ENCODE measurements around the gene XRN2. TPM values are rescaled to one million over a fixed set of nuclear protein-coding genes. Genes with fewer than 3 reads are reported as not detected.

Gene XRN2
- total RNA-seq, 1 experiment from 2014 or later, result 118 TPM

GRCh38 chr20:21324126-21324525, 21.0 kb downstream of the XRN2 start:
- no peak for DNase-seq (ENCODE audit: low spot score)
- POLR2A ChIA-PET, result no interaction called here
- peaks cover 7% of the 10 kb centered on the region; the same call in 1 of the 2 replicates for H3K9me3 Mint-ChIP-seq
- TF ChIP-seq, protein P1, sequence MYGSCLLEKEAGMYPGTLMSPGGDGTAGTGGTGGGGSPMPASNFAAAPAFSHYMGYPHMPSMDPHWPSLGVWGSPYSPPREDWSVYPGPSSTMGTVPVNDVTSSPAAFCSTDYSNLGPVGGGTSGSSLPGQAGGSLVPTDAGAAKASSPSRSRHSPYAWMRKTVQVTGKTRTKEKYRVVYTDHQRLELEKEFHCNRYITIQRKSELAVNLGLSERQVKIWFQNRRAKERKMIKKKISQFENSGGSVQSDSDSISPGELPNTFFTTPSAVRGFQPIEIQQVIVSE (CRISPR knock-in tag; IDR thresholded peaks at IDR 0.05; ENCODE audit: borderline replicate concordance), result no peak
- TF ChIP-seq RELA (CRISPR knock-in tag; IDR thresholded peaks at IDR 0.05; ENCODE audit: borderline replicate concordance), result no peak
- no peak for TF ChIP-seq CREM (CRISPR knock-in tag; IDR thresholded peaks at IDR 0.05)
- TF ChIP-seq, protein P2, sequence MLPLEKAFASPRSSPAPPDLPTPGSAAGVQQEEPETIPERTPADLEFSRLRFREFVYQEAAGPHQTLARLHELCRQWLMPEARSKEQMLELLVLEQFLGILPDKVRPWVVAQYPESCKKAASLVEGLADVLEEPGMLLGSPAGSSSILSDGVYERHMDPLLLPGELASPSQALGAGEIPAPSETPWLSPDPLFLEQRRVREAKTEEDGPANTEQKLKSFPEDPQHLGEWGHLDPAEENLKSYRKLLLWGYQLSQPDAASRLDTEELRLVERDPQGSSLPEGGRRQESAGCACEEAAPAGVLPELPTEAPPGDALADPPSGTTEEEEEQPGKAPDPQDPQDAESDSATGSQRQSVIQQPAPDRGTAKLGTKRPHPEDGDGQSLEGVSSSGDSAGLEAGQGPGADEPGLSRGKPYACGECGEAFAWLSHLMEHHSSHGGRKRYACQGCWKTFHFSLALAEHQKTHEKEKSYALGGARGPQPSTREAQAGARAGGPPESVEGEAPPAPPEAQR (CRISPR knock-in tag; IDR thresholded peaks at IDR 0.05), result no peak
- no peak for TF ChIP-seq TEAD1 (CRISPR knock-in tag; IDR thresholded peaks at IDR 0.05)
- TF ChIP-seq, protein P3, sequence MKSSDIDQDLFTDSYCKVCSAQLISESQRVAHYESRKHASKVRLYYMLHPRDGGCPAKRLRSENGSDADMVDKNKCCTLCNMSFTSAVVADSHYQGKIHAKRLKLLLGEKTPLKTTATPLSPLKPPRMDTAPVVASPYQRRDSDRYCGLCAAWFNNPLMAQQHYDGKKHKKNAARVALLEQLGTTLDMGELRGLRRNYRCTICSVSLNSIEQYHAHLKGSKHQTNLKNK (CRISPR knock-in tag; IDR thresholded peaks at IDR 0.05), result no peak
- TF ChIP-seq ZNF121 (CRISPR knock-in tag; IDR thresholded peaks at IDR 0.05), result no peak
- TF ChIP-seq ZNF317 (CRISPR knock-in tag; IDR thresholded peaks at IDR 0.05; ENCODE audit: borderline replicate concordance, low read depth), result no peak
- TF ChIP-seq ZNF423 (CRISPR knock-in tag; IDR thresholded peaks at IDR 0.05), result no peak
- TF ChIP-seq STAT6 (CRISPR knock-in tag; conservative IDR thresholded peaks at IDR 0.05; ENCODE audit: low read depth), result no peak
- no peak for TF ChIP-seq NFE2L1 (CRISPR knock-in tag; IDR thresholded peaks at IDR 0.05)
- TF ChIP-seq CBFB (CRISPR knock-in tag; IDR thresholded peaks at IDR 0.05; ENCODE audit: low read depth), result no peak
- no peak for TF ChIP-seq USF1 (CRISPR knock-in tag; IDR thresholded peaks at IDR 0.05)
- no peak for ATAC-seq
- H3K4me1 Mint-ChIP-seq, result peaks cover 49% of the 10 kb centered on the region
- no peak overlapping the region for H3K4me3 Mint-ChIP-seq
- H3K27me3 Mint-ChIP-seq (ENCODE audit: low read depth), result no peaks in the 10 kb centered on the region
- H3K27ac Mint-ChIP-seq, result peak overlapping the region; percentile 82; the same call in 1 of the 2 replicates
- H3K36me3 Mint-ChIP-seq, result peaks cover 9% of the 10 kb centered on the region
- CTCF ChIA-PET, result interaction anchor here (0.7 to 1.7 kb wide), 3 partner anchors 28 to 238 kb away, joined by 3 to 9 read pairs (median 3); no protein-coding TSS in a partner anchor

GRCh38 chr20:21325296-21325695, 22.2 kb downstream of the XRN2 start:
- no peak for ATAC-seq
- Mint-ChIP-seq H3K9me3 (peaks cover 5% of the 10 kb centered on the region; the same call in 1 of the 2 replicates), H3K4me3 (no peak overlapping the region), H3K4me1 (peaks cover 49% of the 10 kb centered on the region), H3K36me3 (peaks cover 11% of the 10 kb centered on the region), H3K27ac (peak overlapping the region; percentile 17), H3K27me3 (ENCODE audit: low read depth) (no peaks in the 10 kb centered on the region)
- DNase-seq (ENCODE audit: low spot score), result no peak
- ChIA-PET CTCF (interaction anchor here (1.7 kb wide), 1 partner anchor 90 kb away, joined by 3 read pairs; no protein-coding TSS in a partner anchor), POLR2A (no interaction called here)
- TF ChIP-seq ZNF423 (CRISPR knock-in tag; IDR thresholded peaks at IDR 0.05), result no peak
- no peak for TF ChIP-seq ETV6 (CRISPR knock-in tag; IDR thresholded peaks at IDR 0.05)
- TF ChIP-seq, protein P4, sequence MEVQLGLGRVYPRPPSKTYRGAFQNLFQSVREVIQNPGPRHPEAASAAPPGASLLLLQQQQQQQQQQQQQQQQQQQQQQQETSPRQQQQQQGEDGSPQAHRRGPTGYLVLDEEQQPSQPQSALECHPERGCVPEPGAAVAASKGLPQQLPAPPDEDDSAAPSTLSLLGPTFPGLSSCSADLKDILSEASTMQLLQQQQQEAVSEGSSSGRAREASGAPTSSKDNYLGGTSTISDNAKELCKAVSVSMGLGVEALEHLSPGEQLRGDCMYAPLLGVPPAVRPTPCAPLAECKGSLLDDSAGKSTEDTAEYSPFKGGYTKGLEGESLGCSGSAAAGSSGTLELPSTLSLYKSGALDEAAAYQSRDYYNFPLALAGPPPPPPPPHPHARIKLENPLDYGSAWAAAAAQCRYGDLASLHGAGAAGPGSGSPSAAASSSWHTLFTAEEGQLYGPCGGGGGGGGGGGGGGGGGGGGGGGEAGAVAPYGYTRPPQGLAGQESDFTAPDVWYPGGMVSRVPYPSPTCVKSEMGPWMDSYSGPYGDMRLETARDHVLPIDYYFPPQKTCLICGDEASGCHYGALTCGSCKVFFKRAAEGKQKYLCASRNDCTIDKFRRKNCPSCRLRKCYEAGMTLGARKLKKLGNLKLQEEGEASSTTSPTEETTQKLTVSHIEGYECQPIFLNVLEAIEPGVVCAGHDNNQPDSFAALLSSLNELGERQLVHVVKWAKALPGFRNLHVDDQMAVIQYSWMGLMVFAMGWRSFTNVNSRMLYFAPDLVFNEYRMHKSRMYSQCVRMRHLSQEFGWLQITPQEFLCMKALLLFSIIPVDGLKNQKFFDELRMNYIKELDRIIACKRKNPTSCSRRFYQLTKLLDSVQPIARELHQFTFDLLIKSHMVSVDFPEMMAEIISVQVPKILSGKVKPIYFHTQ (CRISPR knock-in tag; IDR thresholded peaks at IDR 0.05), result no peak
- no peak for TF ChIP-seq ZNF263 (CRISPR knock-in tag; IDR thresholded peaks at IDR 0.05; ENCODE audit: low read depth)
- TF ChIP-seq CREB1 (CRISPR knock-in tag; IDR thresholded peaks at IDR 0.05), result no peak
- TF ChIP-seq CREM (CRISPR knock-in tag; IDR thresholded peaks at IDR 0.05), result no peak
- TF ChIP-seq, protein P2 (CRISPR knock-in tag; IDR thresholded peaks at IDR 0.05), result no peak
- no peak for TF ChIP-seq RELA (CRISPR knock-in tag; IDR thresholded peaks at IDR 0.05; ENCODE audit: borderline replicate concordance)
- TF ChIP-seq EMX1 (CRISPR knock-in tag; IDR thresholded peaks at IDR 0.05), result no peak
- no peak for TF ChIP-seq FOXP4 (CRISPR knock-in tag; IDR thresholded peaks at IDR 0.05)
- TF ChIP-seq, protein P5, sequence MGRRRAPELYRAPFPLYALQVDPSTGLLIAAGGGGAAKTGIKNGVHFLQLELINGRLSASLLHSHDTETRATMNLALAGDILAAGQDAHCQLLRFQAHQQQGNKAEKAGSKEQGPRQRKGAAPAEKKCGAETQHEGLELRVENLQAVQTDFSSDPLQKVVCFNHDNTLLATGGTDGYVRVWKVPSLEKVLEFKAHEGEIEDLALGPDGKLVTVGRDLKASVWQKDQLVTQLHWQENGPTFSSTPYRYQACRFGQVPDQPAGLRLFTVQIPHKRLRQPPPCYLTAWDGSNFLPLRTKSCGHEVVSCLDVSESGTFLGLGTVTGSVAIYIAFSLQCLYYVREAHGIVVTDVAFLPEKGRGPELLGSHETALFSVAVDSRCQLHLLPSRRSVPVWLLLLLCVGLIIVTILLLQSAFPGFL (CRISPR knock-in tag; IDR thresholded peaks at IDR 0.05; ENCODE audit: borderline replicate concordance), result no peak
- no peak for TF ChIP-seq GRHL2 (CRISPR knock-in tag; IDR thresholded peaks at IDR 0.05; ENCODE audit: insufficient replicate concordance, severe bottlenecking)
